Ovary (tissue), 9 donors: ENCODE data around the gene SLC17A3. TPM values are rescaled to one million over a fixed set of nuclear protein-coding genes. Genes with fewer than 3 reads are reported as not detected.

Source experiments
- DNase-seq, 5 donors: peaks; one replicate each; pipeline ENCODE4 v3.0.0-alpha.2; 2019 to 2020
- H3K27ac ChIP-seq, 2 donors: fragments of 200-600 bp; one replicate each; pipeline versions ENCODE4 v1.5.1 to v1.8.0; 2019 to 2022
- H3K27me3 ChIP-seq: fragments of 200-600 bp; one replicate; pipeline ENCODE4 v1.8.0; 2022
- H3K36me3 ChIP-seq: fragments of 200-600 bp; sonication (generic); one replicate; pipeline ENCODE4 v1.5.1; 2019
- H3K4me1 ChIP-seq: one replicate; pipeline ENCODE4 v1.8.1; 2013; ENCODE audit warnings: mild to moderate bottlenecking, moderate library complexity; ENCODE audit not compliant: insufficient read depth
- H3K4me3 ChIP-seq: fragments of 200-600 bp; sonication (generic); one replicate; pipeline ENCODE4 v1.5.1; 2017
- H3K9me3 ChIP-seq, 2 donors: fragments of 200-600 bp in 1 of 2; sonication (generic) in 1 of 2; one replicate each; pipeline versions ENCODE4 v1.5.1 to v1.8.1; 2013 to 2019; ENCODE audit warnings: mild to moderate bottlenecking in 1 of 2, moderate library complexity in 1 of 2
- EP300 ChIP-seq: sonication (generic); formaldehyde crosslinking; IDR thresholded peaks from one replicate; pipeline ENCODE4 v1.6.1; 2017; ENCODE audit warnings: antibody characterized with exemption
- POLR2A ChIP-seq: fragments of 450-650 bp; IDR thresholded peaks from one replicate; pipeline ENCODE4 v1.6.1; 2017; ENCODE audit warnings: antibody characterized with exemption, mild to moderate bottlenecking, moderate library complexity
- WGBS, 3 donors: extraction: QIAGEN DNeasy Blood & Tissue Kit in 1 of 3; methylation state at CpG; one replicate each; pipeline versions ENCODE4 v1.1.5 to v1.1.7; 2013 to 2017; 5-methylcytosine and 5-hydroxymethylcytosine counted together
- intact Hi-C, 4 donors: fragments of 100-400 bp; cut with DNase I; formaldehyde crosslinking; loops; one replicate each; pipeline versions ENCODE4 v1.11.0 to v1.15.1; 2022 to 2023
- polyA plus RNA-seq, 2 donors: library from polyadenylated mRNA; stranded (reverse); fragments of 200-250 nt in 1 of 2; fragments of 350-450 nt in 1 of 2; fragmentation: Illumina TruSeq in 1 of 2; extraction: RNeasy Lipid Tissue Mini Kit (QIAGEN cat#74804) in 1 of 2; gene quantifications; one replicate each; pipeline ENCODE4 v1.2.3, GENCODE V29; 2013 to 2014
- total RNA-seq, 7 donors: library from RNA; depleted of rRNA in 2 of 7; stranded (reverse); fragments of >200 nt in 2 of 7; fragmentation: NEBNext Ultra II Directional in 3 of 7; extraction: Animal tissue kit (Norgen Biotek cat#: 25700) in 3 of 7; gene quantifications; one replicate each; pipeline versions ENCODE4 v1.1.0 to v1.2.4, GENCODE V29; 2016 to 2023
- TF ChIP-seq, protein P1 (sequence below), 3 donors: fragments of 450-650 bp in 2 of 3; fragments of 200-600 bp in 1 of 3; IDR thresholded peaks; one replicate each; pipeline versions ENCODE4 v1.5.1 to v1.8.0; 2016 to 2022; ENCODE audit warnings: antibody characterized with exemption in 3 of 3, mild to moderate bottlenecking in 1 of 3
- donor health status: DM: no; HTN: no; CAD: no; lungs with moderate emphysema.
- donor health status: DM: no; HTN: no; CAD: no.
- donor health status: Bipolar disorder and iron deficiency.
- donor health status: DM: yes; HTN: yes; CAD: no.
- donor health status: DM: no; HTN: no; CAD: no.
- donor health status: DM: yes; HTN: yes; CAD: no.

Gene SLC17A3
- total and polyA plus RNA-seq, 9 donors = 0.07 to 0.93 (median 0.33) TPM; not detected in 3

DNA sequence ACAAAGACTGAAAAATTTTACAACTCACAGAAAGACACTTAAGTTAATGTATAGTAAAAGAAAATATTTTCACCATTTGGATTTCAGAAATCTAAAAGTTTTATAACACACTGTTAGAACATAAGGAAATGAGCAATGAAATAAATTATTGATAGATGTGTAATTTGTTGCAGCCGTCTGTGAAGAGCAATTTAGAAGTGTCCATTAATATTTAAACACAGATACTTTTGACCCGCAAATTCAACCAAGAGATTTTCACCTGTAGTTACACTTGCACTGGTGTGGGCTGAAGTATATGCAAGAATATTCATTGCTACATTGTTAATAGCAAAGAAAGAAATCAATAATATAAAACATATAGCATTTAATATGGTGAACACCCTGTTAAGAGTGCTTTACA lies 14.6 kb upstream of the SLC17A3 start:
- no peak for DNase-seq
- intact Hi-C loops = no loop called here
- 81 to 89% (median 84%) methylated on average over 2 of the region's 2 CpGs for WGBS, 3 donors

DNA sequence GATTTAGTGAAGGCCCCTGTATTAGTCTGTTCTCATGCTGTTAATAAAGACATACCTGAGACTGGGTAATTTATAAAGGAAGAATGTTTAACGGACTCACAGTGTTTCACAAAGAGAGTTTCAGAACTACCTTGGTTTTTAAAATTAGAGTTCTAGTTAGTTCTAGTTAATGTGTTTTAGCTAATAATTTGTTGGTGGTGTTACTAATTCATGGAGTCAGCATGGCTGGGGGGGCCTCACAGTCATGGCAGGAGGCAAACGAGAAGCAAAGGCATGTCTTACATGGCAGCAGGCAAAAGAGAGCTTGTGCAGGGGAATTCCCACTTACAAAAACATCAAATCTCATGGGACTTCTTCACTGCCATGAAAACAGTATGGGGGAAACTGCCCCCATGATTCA lies 12.0 kb upstream of the SLC17A3 start:
- Histone ChIP-seq H3K27me3 (no peaks in the 10 kb centered on the region), H3K27ac (no peak overlapping the region), H3K4me3 (no peak overlapping the region), H3K36me3 (no peaks in the 10 kb centered on the region), H3K4me1 (no peaks in the 10 kb centered on the region), H3K9me3 (no peaks in the 10 kb centered on the region)
- TF ChIP-seq POLR2A = no peak
- TF ChIP-seq, protein P1, sequence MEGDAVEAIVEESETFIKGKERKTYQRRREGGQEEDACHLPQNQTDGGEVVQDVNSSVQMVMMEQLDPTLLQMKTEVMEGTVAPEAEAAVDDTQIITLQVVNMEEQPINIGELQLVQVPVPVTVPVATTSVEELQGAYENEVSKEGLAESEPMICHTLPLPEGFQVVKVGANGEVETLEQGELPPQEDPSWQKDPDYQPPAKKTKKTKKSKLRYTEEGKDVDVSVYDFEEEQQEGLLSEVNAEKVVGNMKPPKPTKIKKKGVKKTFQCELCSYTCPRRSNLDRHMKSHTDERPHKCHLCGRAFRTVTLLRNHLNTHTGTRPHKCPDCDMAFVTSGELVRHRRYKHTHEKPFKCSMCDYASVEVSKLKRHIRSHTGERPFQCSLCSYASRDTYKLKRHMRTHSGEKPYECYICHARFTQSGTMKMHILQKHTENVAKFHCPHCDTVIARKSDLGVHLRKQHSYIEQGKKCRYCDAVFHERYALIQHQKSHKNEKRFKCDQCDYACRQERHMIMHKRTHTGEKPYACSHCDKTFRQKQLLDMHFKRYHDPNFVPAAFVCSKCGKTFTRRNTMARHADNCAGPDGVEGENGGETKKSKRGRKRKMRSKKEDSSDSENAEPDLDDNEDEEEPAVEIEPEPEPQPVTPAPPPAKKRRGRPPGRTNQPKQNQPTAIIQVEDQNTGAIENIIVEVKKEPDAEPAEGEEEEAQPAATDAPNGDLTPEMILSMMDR (IDR thresholded peaks at IDR 0.05) = no peak
- TF ChIP-seq EP300 = no peak
- intact Hi-C loops = no loop called here
- no peak for DNase-seq
- 91 to 95% (median 95%) methylated on average over 2 of the region's 2 CpGs for WGBS, 3 donors

More for the DNA sequence above, 14.6 kb upstream of the SLC17A3 start:
- no peak overlapping the region for H3K27ac ChIP-seq
- no peaks in the 10 kb centered on the region for H3K36me3 ChIP-seq
- no peaks in the 10 kb centered on the region for H3K9me3 ChIP-seq
- TF ChIP-seq, protein P1 (IDR thresholded peaks at IDR 0.05) = no peak
- TF ChIP-seq POLR2A (no peak), EP300 (no peak)
- H3K4me3 ChIP-seq = no peak overlapping the region
- H3K4me1 ChIP-seq = no peaks in the 10 kb centered on the region
- H3K27me3 ChIP-seq = no peaks in the 10 kb centered on the region

DNA sequence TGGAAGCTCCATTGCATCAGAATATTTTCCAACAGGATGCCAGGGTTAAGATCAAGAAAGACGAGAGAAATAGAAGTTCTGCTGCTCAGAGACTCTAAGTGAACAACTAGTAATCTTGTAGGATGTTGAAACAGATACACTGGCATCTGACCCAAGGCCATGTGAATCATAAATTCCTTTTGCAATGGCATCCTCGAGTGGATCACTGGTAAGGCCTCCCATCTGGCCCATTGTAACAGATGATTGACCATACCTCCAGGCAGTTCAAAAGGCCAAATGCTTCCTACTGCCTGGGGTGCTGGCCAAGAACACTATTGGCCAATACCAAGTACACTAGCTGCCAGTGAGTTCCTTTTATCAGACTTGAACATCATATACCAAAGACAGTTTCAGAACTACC lies 9.9 kb upstream of the SLC17A3 start:
- H3K27ac ChIP-seq = no peak overlapping the region
- intact Hi-C loops = no loop called here
- H3K4me1 ChIP-seq = no peaks in the 10 kb centered on the region
- DNase-seq = no peak
- TF ChIP-seq, protein P1 (IDR thresholded peaks at IDR 0.05) = no peak
- TF ChIP-seq EP300 = no peak
- TF ChIP-seq POLR2A = no peak
- no peaks in the 10 kb centered on the region for H3K36me3 ChIP-seq
- no peaks in the 10 kb centered on the region for H3K9me3 ChIP-seq
- no peak overlapping the region for H3K4me3 ChIP-seq
- WGBS, 3 donors = 24 to 44% (median 33%) methylated on average over 2 of the region's 2 CpGs
- H3K27me3 ChIP-seq = no peaks in the 10 kb centered on the region

- Histone ChIP-seq H3K4me3 (no peak overlapping the region), H3K36me3 (no peaks in the 10 kb centered on the region), H3K4me1 (no peaks in the 10 kb centered on the region), H3K9me3 (no peaks in the 10 kb centered on the region), H3K27ac (no peak overlapping the region), H3K27me3 (no peaks in the 10 kb centered on the region)
- no peak for DNase-seq
- intact Hi-C loops = no loop called here
- whole genome bisulfite sequencing, 3 donors = 81 to 97% (median 87%) methylated on average over 1 of the region's 1 CpG
- TF ChIP-seq EP300 (no peak), POLR2A (no peak)
- TF ChIP-seq, protein P1 (IDR thresholded peaks at IDR 0.05) = no peak
These were observed 9.5 kb upstream of the SLC17A3 start for GRCh38 chr6:25883536-25883935.

- no peak overlapping the region for H3K4me3 ChIP-seq
- no peaks in the 10 kb centered on the region for H3K36me3 ChIP-seq
- no peaks in the 10 kb centered on the region for H3K4me1 ChIP-seq
- no peak overlapping the region for H3K27ac ChIP-seq
- intact Hi-C loops = no loop called here
- WGBS, 3 donors = 29 to 71% (median 57%) methylated on average over 27 to 28 of the region's 28 CpGs
- no peaks in the 10 kb centered on the region for H3K27me3 ChIP-seq
- H3K9me3 ChIP-seq = no peaks in the 10 kb centered on the region
- peak in 4 of 5 donors; percentile 8 to 41 (median 12) for DNase-seq
- TF ChIP-seq EP300 = no peak
- no peak for TF ChIP-seq POLR2A
- TF ChIP-seq, protein P1 (IDR thresholded peaks at IDR 0.05) = no peak
These were observed 8.0 kb upstream of the SLC17A3 start for GRCh38 chr6:25882051-25882496.
